NCI-H2196 treated with DMSO at 0.1 percent for 48 hours (cell line): ENCODE measurements around the gene ENTREP1.
"Not testable (repeated sequence)": the region's sequence is repeated elsewhere in the genome, so short reads cannot be mapped to it uniquely, and the experiment has no call there.

Experiments used
- DNase-seq: peaks from one replicate; lab custom pipeline; 2025; ENCODE audit not compliant: unreplicated experiment; lab: John Stamatoyannopoulos, UW

The ENTREP1 gene, protein sequence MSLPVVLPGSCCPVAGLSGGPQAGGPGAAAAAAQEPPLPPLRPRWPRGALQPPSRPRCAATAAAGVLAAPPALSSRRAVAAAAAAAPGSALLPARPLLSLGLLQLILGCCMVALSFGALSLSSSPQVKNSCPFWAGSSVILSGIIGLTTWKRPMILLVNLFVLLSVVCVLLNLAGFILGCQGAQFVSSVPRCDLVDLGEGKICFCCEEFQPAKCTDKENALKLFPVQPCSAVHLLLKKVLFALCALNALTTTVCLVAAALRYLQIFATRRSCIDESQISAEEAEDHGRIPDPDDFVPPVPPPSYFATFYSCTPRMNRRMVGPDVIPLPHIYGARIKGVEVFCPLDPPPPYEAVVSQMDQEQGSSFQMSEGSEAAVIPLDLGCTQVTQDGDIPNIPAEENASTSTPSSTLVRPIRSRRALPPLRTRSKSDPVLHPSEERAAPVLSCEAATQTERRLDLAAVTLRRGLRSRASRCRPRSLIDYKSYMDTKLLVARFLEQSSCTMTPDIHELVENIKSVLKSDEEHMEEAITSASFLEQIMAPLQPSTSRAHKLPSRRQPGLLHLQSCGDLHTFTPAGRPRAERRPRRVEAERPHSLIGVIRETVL

DNA sequence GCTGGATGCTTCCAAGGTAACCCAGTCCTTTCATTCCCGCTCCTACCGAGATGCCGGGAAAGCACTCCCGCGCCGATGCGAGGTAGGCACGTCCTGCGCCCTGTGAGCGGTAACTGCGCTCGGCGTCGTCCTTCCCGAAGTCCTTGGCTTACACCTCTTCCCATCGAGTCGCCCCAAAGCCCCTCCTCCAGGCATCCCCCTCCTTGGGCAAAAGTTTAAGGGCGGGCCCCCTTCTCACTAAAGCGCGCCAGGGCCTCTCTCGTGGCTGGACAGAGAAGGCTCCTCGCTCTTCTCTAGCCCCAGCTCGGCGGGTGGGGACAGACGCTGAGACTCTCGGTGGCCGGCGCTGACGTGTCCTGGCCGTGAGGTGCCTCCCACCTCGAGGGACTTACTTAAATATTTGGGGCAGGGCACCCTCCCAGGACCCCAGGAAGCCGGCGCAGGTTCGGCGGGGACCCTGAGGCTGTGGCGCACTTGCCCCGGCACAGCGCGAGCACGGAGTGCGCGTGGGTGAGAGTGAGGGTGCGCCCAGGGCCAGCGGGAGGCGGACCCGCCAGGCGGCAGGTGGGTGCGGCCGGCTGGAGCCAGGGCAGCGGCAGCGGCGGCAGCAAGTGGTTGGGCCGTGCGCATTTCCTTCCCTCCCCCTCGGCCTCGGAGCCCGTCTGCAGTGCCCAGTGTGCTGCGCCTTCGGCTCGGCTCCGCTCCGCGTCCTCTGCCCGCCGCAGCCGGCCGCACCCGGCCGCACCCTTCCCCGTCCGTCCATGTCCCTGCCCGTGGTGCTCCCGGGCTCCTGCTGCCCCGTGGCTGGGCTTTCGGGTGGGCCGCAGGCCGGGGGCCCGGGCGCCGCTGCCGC, at the start of gene ENTREP1:
TSS of gene ENTREP1 (plus strand) at position 667 of the 853 bp plus-strand sequence. CDS start at position 762, 95 bp downstream.
- peak; percentile 43 for DNase-seq

DNA sequence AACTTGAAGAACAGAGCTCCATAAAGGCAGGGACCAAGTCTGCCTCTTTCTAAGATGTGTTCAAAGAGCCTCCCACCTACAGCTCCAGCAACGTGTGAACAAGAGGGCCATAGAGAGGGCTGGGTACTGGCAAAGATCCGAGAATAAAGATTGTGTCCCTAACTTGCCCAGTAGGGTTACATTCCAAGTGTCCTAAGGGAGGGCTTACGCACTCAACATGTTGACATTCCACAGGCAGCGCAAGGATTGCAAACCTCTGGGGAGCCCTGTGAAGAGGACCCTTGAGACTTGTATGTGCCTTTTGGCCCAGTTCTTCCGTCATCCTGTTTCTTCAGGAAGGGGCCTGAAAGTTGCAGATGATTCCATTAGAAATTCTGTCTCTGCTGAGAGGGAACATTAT, 48.2 kb upstream of the ENTREP1 start:
- no peak for DNase-seq

DNA sequence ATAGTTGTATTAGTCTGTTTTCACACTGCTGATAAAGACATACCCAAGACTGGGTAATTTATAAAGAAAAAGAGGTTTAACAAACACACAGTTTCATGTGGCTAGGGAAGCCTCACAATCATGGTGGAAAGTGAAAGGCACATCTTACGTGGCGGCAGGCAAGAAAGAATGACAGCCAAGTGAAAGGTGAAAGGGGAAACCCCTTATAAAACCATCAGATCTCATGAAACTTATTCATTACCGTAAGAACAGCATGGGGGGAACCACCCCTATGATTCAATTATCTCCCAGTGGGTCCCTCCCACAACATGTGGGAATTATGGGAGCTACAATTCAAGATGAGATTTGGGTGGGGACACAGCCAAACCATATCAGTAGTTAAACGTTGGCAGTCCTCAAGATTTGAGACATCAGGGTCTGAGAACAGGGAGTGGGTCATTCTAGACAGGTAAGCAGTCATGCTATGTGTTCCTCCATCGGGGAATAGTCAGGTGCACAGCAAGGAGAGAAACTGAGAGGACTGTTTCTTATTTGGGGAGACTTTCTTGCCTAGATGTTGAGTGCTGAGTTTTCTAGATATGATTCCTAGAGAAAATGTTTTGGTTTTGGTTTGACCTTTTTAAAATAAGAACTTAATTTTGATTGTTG, 45.8 kb upstream of the ENTREP1 start:
- DNase-seq = no peak

DNA sequence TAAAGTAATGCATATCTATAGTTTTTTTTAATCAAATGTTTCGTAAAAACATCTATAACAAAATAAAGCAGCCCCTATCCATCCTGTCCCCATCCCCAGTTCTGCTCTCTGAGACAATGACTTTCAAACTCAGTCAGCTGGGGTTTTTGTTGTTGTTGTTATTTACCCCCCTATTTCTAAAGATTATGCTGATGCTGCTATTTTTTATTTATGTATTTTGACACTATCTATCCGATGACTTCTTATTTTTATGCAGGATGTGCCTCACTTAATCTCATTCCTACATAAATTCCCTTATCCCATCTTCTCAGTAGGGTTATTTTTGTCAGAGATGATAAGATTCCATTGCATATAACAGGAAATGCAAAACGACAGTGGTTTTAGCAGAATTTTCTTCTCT, 45.3 kb upstream of the ENTREP1 start:
- DNase-seq = no peak

DNA sequence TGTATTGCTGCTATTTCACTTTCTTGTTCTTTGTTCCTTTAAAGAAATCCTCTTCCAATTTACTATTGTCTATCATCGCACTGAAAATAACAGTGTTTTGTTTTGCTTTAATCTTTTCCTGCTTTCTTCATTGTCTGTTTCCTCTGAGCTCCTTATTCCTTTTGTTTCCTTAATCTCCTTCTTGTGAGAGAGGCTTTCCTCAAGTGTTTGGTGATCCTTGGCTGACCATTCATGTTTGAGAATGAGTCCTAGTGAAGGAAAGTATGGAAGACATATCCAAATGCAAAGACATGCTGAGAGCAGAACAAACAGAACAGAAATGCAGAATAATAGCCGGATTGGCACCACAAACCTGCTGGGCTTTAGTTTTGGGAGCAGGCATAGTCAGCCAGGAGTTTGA, 42.0 kb upstream of the ENTREP1 start:
- no peak for DNase-seq

DNA sequence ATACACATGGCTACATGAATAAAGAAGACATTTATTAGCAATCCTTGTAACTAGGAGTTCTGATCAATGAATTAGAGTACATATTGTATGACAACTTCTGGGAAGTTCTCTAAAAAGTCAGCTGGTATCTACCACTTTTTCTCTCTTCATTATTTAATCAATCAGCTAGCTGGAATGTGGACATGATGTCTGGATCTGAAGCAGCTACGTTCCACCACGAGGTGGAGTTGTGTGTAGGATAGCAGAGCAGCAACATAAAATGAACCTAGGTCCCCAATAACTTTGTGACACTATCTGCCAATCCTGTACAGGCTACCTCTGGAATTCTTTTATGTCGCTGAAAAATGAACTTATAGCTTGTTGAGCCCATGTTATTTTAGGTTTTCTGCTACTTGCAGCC, 32.9 kb upstream of the ENTREP1 start:
- DNase-seq = no peak

DNA sequence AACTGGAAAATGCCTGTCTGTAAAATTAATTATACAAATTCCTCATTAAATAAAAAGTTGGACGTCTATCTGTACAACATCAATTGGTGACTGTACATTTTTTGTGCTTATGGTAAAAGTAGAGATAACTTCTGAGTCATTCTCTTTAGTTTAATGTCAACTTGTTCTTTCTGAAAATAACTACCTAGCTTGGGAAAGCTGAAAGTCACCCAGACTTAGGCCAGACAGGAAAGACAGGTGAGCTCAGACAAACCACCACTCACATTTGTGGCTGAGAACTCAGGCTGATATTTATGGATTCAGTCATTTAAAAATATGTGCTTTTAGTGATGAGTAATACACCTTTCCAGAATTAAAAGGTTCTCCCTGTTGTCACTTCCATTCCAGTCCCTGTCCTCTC, 31.9 kb upstream of the ENTREP1 start:
- DNase-seq = no peak

DNA sequence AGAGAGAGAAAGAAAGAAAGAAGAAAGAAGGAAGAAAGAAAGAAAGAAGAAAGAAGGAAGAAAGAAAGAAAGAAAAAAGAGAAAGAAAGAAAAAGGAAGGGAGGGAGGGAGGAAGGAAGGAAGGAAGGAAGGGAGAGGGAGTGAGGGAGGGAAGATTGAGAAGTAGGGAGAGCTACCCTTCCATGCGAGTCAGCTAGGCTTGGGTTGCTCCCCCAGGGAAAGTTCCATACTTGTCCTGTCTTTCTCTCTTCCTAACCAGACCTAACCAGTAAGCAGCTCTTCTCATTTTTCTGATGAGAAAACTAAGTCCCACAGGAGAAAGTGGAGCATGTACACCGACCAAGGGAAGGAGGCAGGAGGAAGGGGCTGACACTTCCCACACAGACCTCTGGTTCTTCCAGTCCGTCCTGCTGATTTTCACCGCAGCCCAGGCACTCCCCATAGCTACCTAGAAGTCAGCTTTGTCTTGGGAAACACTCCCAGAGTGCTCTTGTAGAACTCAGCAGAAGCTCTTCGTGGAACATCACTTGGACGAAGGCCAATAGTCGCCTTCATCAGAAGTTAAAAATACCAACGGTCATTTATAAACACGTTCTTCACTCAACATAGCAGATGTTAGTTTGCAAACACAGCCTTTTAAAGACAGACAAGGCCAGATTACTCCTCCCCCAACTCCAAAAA, 29.0 kb upstream of the ENTREP1 start:
- DNase-seq = no peak

DNA sequence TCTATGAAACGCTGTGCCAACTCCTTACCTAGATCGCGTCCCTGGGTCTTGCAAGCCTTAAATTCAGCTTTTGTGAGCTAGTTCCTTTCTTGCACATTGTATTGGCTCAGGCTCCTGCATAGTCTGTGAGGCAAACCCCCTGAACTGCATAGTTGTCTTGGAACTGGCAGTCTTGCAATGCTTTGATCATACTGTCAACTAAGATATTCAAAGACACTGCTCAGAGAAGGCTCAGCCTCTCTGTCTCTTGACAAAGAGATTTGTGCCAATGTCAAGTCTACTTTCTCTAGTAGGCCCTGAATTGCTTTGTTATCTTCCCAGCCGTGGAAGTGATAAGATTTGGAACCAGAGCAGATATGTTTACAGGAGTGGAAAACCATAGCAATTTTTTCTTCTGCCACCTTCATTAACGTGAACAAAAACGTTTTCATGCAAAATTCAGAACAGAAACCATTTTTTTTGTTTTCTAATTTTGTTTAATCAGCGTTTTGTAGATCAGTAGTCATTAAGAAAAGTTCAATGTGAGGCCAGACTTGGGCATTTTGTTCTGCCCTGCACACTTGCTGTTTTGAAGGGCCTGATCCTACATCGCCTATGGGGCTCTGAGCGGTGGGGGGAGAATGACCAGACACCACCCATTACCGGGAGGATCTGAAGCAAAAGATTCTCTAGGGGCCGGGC, 27.6 kb upstream of the ENTREP1 start:
- no peak for DNase-seq

DNA sequence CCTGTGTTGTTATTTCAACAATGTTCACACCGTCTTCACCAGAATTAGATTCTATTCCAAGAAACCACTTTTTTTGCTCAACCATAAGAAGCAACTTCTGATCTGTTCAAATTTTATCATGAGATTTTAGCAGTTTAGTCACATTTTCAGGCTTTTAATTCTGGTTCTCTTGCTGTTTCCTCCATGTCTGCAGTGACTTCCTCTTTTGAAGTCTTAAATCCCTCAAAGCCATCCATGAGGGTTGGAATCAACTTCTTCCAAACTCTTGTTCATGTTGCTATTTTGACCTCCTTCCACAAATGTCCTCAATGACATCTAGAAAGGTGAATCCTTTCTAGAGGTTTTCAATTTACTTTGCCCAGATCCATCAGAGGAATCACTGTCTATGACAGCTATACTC, 25.7 kb upstream of the ENTREP1 start:
- no peak for DNase-seq

DNA sequence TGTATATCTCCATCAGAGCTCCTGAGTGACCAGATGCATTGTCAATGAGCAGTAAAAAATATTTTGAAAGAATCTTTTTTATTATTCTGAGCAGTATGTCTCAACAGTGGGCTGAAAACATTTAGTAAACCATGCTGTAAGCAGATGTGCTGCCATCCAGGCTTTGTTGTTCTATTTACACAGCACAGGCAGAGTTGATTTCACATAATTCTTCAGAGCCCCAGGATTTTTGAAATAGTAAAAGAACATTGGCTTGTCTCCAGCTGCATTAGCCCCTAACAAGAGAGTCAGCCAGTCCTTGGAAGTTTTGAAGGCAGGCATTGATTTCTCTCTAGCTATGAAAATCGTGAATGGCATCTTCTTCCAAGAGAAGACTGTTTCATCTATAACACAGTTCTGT, 25.2 kb upstream of the ENTREP1 start:
- no peak for DNase-seq

DNA sequence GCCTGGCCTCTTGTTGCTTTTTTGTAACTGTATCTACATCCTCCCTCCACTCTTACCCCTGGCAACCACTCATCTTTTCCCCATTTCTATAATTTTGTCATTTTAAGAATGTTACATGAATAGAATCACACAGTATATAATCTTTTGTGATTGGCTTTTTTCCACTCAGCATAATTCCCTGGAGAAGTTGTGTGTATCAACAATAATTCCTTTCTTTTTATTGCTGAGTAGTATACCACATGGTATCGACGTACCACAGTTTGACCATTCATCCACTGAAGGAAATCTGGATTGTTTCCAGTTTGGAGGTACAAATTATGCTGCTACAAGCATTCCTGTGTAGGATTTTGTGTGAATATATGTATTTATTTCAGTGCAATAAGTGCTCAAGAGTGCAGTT, 21.7 kb upstream of the ENTREP1 start:
- DNase-seq = no peak

DNA sequence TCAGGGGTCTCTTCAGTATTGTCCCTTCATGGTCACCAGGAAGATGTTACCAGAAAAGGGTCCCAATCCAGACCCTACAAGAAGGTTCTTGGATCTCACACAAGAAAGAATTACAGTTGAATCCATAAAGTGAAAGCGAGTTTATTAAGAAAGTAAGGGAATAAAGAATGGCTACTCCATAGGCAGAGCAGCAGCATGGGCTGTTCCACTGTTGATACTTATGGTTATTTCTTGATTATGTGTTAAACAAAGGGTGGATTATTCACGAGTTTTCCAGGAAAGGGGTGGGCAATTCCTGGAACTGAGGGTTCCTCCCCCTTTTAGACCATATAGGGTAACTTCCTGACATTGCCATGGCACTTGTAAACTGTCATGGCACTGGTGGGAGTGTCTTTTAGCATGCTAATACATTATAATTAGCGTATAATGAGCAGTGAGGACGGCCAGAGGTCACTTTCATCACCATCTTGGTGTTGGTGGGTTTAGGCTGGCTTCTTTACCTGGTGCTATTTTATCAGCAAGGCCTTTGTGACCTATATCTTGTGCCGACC, 18.0 kb upstream of the ENTREP1 start:
- DNase-seq = not testable (repeated sequence)

DNA sequence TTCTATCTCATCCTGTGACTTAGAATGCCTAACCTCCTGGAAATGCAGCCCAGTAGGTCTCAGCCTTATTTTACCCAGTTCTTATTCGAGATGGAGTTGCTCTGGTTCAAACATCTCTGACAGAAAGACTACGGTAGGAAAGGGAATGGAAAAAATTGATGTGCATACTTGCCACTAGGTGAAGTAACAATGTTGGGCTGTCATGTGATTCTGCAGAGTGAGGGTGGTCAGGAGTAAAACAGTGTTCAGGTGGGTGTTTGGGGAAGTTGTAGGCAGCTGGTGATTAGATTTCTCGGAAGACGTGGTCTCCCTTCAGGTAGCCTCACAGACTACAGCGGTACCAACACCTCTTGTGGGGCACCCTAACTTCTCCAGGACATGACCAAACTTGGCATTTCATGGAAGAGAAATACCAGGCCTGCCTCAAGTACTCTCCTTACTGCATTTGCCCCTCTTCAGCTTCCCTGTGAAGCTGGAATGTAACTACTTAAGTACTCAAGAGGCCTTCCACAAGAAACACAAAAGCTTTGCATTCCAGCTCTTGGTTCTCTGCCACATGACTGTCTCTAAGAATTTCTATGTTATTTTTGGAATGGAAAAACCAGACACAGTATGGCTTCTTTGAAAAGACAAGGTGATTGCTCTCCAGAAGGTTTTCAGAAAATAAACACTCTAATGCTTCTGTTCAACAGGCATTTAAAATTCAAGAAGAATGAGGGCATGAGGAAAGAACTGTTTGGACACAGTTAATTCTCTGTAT, 17.4 kb upstream of the ENTREP1 start:
- DNase-seq = no peak

DNA sequence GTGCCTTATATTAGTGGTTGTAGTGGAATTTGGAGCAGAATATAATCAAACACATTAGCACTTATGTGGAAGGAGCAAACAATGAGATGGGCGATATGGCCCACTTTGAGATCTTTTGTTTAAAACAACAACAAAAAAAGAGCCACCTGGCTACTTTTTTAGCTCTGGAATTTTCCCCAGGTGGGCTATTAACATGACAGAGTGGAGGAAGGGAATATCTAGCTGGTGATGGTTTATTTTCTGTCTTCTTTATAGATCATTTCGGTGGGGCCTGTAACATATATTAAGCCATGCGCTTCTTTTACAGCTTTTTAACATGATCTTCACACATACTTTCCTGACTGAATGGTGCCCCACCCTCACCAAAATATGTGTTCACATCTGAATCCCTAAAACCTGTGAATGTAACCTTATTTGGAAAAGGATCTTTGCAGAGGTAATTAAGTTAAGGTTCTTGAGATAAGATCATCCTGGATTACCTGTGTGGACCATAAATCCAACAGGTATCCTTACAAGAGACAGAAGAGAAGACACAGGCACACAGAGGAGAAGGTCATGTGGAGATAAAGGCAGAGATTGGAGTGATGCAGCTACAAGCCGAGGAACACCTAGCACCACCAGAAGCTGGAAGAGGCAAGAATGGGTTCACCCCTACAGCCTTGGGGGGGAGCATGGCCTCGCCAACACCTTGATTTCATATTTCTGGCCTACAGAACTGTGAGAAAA, 16.6 kb upstream of the ENTREP1 start:
- DNase-seq = no peak

DNA sequence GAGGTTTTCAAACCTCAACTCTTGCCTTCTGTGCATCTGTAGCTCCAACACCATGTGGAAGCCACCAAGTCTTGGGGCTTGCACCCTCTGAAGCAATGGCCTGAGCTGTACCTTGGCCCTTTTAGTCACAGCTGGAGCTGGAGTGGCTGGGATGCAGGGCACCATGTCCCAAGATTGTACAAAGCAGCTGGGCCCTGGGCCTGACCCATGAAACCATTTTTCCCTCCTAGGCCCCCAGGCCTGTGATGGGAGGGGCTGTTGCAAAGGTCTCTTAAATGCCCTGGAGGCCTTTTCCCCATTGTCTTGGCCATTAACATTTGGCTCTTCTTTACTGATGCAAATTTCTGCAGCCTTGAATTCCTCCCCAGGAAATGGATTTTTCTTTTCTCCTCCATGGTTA, 11.8 kb upstream of the ENTREP1 start:
- DNase-seq = no peak

DNA sequence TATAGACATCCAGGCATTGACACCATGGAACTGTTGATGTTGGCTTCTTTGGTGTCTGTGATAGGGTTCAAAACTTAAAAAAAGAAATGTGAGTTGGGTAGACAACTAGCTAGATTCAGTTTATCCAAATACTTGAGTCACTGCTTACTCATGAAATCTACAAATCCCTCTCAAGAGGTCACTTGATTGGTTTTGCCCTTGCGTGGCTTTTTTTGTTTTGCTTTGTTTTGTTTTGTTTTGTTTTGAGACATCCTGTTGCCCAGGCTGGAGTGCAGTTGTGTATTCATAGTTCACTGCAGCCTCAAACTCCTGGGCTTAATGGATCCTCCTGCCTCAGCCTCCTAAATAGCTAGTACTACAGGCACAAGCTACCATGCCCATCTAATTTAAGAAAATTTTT, 10.5 kb upstream of the ENTREP1 start:
- no peak for DNase-seq

DNA sequence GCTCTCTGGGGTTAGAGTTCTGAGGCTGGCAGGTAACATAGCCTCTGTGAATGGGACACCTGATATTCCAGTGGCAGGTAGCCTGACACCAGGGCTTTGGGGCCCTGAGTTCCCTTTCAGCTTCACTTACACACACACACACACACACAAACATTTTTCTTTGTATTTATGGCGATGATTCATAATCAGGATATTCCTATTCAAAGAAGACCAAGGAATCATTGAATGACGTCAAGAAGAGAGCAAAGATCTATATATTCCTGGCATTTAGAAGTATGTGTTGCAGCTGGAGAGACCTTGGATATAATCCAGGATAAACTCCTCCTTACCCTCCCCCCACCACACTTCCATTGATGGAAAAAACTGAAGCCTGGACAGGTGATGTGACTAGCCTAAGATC, 7.9 kb upstream of the ENTREP1 start:
- DNase-seq = no peak

DNA sequence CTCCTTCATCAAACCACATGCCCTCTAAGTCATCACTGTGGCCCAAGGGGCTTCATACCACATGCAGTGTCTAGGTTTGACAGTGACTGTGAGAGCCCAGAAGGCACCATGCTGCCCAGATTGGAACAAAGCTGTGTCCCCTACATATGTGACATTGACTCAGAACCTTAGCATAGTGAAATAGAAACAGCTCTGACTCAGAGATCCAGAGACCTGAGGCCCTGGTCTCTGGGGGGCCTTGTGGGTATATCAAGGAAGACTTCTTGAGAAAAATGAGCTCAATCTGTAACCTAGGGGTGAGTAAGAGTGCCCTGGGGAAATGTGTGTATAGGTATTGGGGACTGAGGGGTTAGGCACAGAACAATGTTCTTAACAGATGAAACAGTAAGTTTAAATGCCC, 7.1 kb upstream of the ENTREP1 start:
- DNase-seq = no peak
